Testis (tissue), 3 donors: ENCODE data around the gene TNS3. TPM values are rescaled to one million over a fixed set of nuclear protein-coding genes. Genes with fewer than 3 reads are reported as not detected.

Experiments used
- DNase-seq: peaks from one replicate; pipeline ENCODE4 v3.0.0-alpha.2; 2019
- H3K27ac ChIP-seq, 2 donors: fragments of 200-600 bp; sonication (generic); one replicate each; pipeline ENCODE4 v1.5.1; 2019
- H3K27me3 ChIP-seq: fragments of 200-600 bp; sonication (generic); one replicate; pipeline ENCODE4 v1.5.1; 2019
- H3K36me3 ChIP-seq: fragments of 200-600 bp; sonication (generic); one replicate; pipeline ENCODE4 v1.5.1; 2017; ENCODE audit warnings: low read depth; ENCODE audit errors: missing control alignments
- H3K4me1 ChIP-seq: fragments of 200-600 bp; sonication (generic); one replicate; pipeline ENCODE4 v1.5.1; 2019
- H3K4me3 ChIP-seq, 2 donors: fragments of 200-600 bp; sonication (generic); one replicate each; pipeline ENCODE4 v1.5.1; 2017 to 2019
- H3K9me3 ChIP-seq: fragments of 200-600 bp; sonication (generic); one replicate; pipeline ENCODE4 v1.5.1; 2017
- POLR2A ChIP-seq: fragments of 450-650 bp; IDR thresholded peaks from one replicate; pipeline ENCODE4 v1.6.1; 2017; ENCODE audit warnings: antibody characterized with exemption, mild to moderate bottlenecking, moderate library complexity
- WGBS, 2 donors: methylation state at CpG; one replicate each; pipeline ENCODE4 v1.1.5; 2018; 5-methylcytosine and 5-hydroxymethylcytosine counted together
- intact Hi-C: fragments of 100-400 bp; cut with DNase I; formaldehyde crosslinking; loops from one replicate; pipeline ENCODE4 v1.15.1; 2023; ENCODE audit warnings: low total_unique reads
- polyA plus RNA-seq: library from polyadenylated mRNA; stranded (reverse); fragments of 350-450 nt; fragmentation: Illumina TruSeq; extraction: RNeasy Lipid Tissue Mini Kit (QIAGEN cat#74804); gene quantifications from one replicate; pipeline ENCODE4 v1.2.3, GENCODE V29; 2014; ENCODE audit warnings: low read depth, low replicate concordance; ENCODE audit not compliant: insufficient read depth
- total RNA-seq, 2 donors: library from RNA; depleted of rRNA; stranded (reverse); fragments of >200 nt; gene quantifications; one replicate each; pipeline ENCODE4 v1.2.3, GENCODE V29; 2016
- TF ChIP-seq, protein P1 (sequence below), 3 experiments: fragments of 450-650 bp in 2 of 3; fragments of 200-600 bp in 1 of 3; sonication (generic) in 1 of 3; IDR thresholded peaks; one replicate each; pipeline ENCODE4 v1.5.1; 2016 to 2019; ENCODE audit warnings: antibody characterized with exemption in 3 of 3, mild to moderate bottlenecking in 2 of 3, moderate library complexity in 1 of 3

TNS3 gene
- total and polyA plus RNA-seq, 3 donors from 2014 or later: 28.5 to 93.5 (median 60.0) TPM

DNA sequence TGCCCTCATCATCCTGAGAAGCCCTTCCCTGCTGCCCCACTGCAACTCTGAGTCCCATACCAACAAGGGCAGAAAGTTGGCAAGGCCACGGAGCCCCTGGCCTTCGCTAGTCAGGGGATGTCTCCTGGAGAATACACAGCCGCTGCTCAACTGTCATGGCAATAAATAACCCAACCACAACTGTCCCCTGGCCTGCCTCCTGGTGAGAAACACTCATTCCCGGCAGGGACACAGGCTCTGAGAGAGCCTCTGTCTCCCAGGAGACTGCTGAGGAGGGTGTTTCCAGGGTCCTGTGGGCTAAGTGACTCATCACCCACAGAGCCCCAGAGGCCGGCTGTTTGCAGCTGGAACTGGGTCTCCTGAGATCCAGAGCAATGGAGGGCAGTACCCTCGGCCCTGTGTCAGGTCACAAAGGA lies 354.1 kb downstream of the TNS3 start:
- H3K4me3 ChIP-seq: no peak overlapping the region
- DNase-seq: no peak
- no peaks in the 10 kb centered on the region for H3K4me1 ChIP-seq
- no peaks in the 10 kb centered on the region for H3K9me3 ChIP-seq
- no peak for TF ChIP-seq POLR2A
- WGBS, 2 donors: 67 to 72% methylated on average over 6 of the region's 6 CpGs
- no peak overlapping the region for H3K27ac ChIP-seq
- intact Hi-C loops: no loop called here
- no peaks in the 10 kb centered on the region for H3K27me3 ChIP-seq
- H3K36me3 ChIP-seq: no peaks in the 10 kb centered on the region

DNA sequence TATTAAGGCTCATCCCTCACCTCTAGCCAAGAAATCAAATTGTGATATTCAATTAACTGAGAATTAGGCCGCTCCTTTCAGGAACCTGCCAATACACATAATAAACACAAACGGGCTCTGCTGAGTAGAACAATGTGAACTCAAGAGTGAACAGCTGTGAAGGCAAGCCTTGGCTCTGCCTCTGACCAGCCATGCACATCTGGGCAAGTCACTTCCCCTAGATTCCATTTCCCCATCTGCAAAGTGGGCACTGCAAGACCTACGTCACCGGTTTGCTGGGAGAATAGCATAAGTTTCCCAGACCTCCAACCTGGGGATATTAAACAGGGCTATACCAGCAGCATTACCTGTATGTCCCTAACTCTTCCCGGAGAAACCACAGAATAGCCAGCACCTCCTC lies 355.2 kb downstream of the TNS3 start:
- intact Hi-C loops: no loop called here
- no peak for DNase-seq
- WGBS, 2 donors: 89 to 91% methylated on average over 5 of the region's 5 CpGs
- H3K27me3 ChIP-seq: no peaks in the 10 kb centered on the region
- H3K4me3 ChIP-seq: no peak overlapping the region
- H3K4me1 ChIP-seq: no peaks in the 10 kb centered on the region
- H3K9me3 ChIP-seq: no peaks in the 10 kb centered on the region
- H3K27ac ChIP-seq: no peak overlapping the region
- no peak for TF ChIP-seq POLR2A
- TF ChIP-seq, protein P1, sequence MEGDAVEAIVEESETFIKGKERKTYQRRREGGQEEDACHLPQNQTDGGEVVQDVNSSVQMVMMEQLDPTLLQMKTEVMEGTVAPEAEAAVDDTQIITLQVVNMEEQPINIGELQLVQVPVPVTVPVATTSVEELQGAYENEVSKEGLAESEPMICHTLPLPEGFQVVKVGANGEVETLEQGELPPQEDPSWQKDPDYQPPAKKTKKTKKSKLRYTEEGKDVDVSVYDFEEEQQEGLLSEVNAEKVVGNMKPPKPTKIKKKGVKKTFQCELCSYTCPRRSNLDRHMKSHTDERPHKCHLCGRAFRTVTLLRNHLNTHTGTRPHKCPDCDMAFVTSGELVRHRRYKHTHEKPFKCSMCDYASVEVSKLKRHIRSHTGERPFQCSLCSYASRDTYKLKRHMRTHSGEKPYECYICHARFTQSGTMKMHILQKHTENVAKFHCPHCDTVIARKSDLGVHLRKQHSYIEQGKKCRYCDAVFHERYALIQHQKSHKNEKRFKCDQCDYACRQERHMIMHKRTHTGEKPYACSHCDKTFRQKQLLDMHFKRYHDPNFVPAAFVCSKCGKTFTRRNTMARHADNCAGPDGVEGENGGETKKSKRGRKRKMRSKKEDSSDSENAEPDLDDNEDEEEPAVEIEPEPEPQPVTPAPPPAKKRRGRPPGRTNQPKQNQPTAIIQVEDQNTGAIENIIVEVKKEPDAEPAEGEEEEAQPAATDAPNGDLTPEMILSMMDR (IDR thresholded peaks at IDR 0.05): no peak
- no peaks in the 10 kb centered on the region for H3K36me3 ChIP-seq

DNA sequence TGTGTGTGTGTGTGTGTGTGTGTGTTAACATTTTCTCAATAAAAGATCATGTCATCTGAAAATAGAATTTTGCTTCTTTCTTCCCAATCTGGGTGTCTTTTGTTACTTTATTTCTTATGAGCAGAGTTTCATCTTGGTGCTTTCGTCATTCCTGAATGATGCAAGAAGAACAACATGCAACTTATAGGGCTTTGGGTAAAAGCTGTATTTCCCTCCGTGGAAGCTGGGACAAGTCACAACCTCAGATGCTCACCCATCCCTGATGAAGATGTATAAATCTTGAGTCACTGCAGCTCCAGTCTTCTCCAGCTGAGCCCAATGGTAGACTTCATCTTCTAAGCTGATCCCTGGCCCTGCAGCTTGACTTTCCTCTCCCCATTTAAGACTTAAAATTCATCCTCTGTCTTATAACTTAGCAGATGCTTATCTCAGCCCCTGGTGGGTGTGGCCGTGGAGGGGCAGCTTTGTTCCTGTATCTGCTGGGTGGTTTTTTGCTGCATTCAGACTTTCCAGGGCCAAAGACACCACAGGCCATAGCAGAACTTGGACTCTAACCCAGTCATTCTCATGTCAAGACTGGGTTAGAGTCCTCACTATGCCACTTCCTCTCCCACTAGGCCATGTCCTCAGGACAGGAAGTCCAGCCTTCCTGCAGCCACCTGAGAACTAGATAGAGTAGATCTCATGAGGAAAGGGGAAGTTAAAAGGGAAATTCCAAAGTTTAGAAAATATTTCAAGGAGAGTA lies 356.4 kb downstream of the TNS3 start:
- H3K36me3 ChIP-seq: no peaks in the 10 kb centered on the region
- H3K27ac ChIP-seq: no peak overlapping the region
- WGBS, 2 donors: 86 to 94% methylated on average over 3 of the region's 3 CpGs
- TF ChIP-seq POLR2A: no peak
- TF ChIP-seq, protein P1 (IDR thresholded peaks at IDR 0.05): no peak
- H3K9me3 ChIP-seq: no peaks in the 10 kb centered on the region
- no peak for DNase-seq
- no peak overlapping the region for H3K4me3 ChIP-seq
- no peaks in the 10 kb centered on the region for H3K27me3 ChIP-seq
- H3K4me1 ChIP-seq: no peaks in the 10 kb centered on the region
- intact Hi-C loops: no loop called here
